ENCODE results near the gene SLC38A11. TPM values are rescaled to one million over a fixed set of nuclear protein-coding genes. Genes with fewer than 3 reads are reported as not detected.
"Not testable (repeated sequence)": the region's sequence is repeated elsewhere in the genome, so short reads cannot be mapped to it uniquely, and the experiment has no call there.

The SLC38A11 gene
- total and polyA plus RNA-seq, 2 donors (not counting 1 experiment from before 2014, with no cell fraction given): 5.4 to 46.8 TPM

DNA sequence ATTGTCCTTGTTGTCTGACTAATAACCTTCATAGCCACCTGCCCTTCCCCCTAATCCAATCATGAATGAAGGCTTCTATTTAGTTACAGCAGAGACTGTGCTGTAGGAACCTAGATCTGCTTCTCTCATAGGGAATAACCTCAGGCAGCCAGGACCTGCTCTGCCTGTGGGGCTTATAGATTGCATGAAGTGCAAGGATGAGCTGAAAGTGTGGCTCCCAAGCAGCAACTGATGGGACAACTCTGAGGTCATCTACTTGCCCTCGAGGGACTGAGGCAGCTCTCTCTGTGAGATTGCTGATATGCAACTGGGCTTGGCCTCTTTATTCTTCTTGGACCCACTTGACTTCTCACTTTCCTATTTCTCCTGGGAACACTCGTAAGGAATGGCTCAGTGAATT lies 23.8 kb upstream of the SLC38A11 start:
- Histone ChIP-seq H4K20me1 (ENCODE audit: control insufficient read depth, insufficient read depth, low read length, poor library complexity, severe bottlenecking) (no peaks in the 10 kb centered on the region), H3K4me3 (ENCODE audit: control extremely low read depth in 1 of 5, extremely low read depth in 1 of 5, insufficient read depth in 1 of 5, low read depth in 2 of 5, low read length in 4 of 5) (no peak overlapping the region), H3K79me2 (ENCODE audit: control insufficient read depth, insufficient read depth, low read length) (no peaks in the 10 kb centered on the region), H3K27ac (ENCODE audit: low read length in 2 of 2) (no peak overlapping the region), H3K9ac (ENCODE audit: low read length) (no peak overlapping the region), H3K4me1 (ENCODE audit: control insufficient read depth in 2 of 2, insufficient read depth in 2 of 2, low read length in 2 of 2) (peaks cover 44 to 49% of the 10 kb centered on the region in 2 donors), H2AFZ (ENCODE audit: insufficient read depth, low read depth, low read length, poor library complexity, severe bottlenecking) (no peak overlapping the region), H3K4me2 (replicated peaks; ENCODE audit: low read depth, low read length, poor library complexity, severe bottlenecking) (no peak overlapping the region), H3K36me3 (replicated peaks in 1 of 2; ENCODE audit: control extremely low read depth in 1 of 2, control insufficient read depth in 1 of 2, extremely low read depth in 1 of 2, insufficient read depth in 2 of 2, low read length in 1 of 2) (no peaks in the 10 kb centered on the region), H3K9me3 (ENCODE audit: control extremely low read depth in 1 of 3, control insufficient read depth in 2 of 3, insufficient read depth in 1 of 3, low read length in 2 of 3) (no peaks in the 10 kb centered on the region), H3K27me3 (replicated peaks in 1 of 4; ENCODE audit: control extremely low read depth in 1 of 4, control insufficient read depth in 3 of 4, insufficient read depth in 4 of 4, low read length in 3 of 4) (no peaks in the 10 kb centered on the region)
- no peaks in the 10 kb centered on the region for H3K9me3 Mint-ChIP-seq (ENCODE audit: insufficient read depth)
- TF ChIP-seq, protein P1, sequence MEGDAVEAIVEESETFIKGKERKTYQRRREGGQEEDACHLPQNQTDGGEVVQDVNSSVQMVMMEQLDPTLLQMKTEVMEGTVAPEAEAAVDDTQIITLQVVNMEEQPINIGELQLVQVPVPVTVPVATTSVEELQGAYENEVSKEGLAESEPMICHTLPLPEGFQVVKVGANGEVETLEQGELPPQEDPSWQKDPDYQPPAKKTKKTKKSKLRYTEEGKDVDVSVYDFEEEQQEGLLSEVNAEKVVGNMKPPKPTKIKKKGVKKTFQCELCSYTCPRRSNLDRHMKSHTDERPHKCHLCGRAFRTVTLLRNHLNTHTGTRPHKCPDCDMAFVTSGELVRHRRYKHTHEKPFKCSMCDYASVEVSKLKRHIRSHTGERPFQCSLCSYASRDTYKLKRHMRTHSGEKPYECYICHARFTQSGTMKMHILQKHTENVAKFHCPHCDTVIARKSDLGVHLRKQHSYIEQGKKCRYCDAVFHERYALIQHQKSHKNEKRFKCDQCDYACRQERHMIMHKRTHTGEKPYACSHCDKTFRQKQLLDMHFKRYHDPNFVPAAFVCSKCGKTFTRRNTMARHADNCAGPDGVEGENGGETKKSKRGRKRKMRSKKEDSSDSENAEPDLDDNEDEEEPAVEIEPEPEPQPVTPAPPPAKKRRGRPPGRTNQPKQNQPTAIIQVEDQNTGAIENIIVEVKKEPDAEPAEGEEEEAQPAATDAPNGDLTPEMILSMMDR (IDR thresholded peaks at IDR 0.05): no peak
- no peak for ATAC-seq (ENCODE audit: low read depth)
- ChIA-PET POLR2A (no interaction called here), CTCF (interaction anchor here (1.3 kb wide), 1 partner anchor 13 kb away, joined by 3 read pairs; no protein-coding TSS in a partner anchor)
- no peak for DNase-seq
- intact Hi-C loops (cut with micrococcal nuclease): loop anchor here (5.0 to 10.0 kb wide), 2 partner anchors 134 to 217 kb away; partner anchors contain the start of gene COBLL1
- peaks cover 57% of the 10 kb centered on the region for H3K4me1 Mint-ChIP-seq
- peak overlapping the region; percentile 39 for H3K27ac Mint-ChIP-seq
- no peaks in the 10 kb centered on the region for H3K27me3 Mint-ChIP-seq
- no peak overlapping the region for H3K4me3 Mint-ChIP-seq
- WGBS (ENCODE audit: insufficient coverage): 100% methylated on average over 1 of the region's 2 CpGs

DNA sequence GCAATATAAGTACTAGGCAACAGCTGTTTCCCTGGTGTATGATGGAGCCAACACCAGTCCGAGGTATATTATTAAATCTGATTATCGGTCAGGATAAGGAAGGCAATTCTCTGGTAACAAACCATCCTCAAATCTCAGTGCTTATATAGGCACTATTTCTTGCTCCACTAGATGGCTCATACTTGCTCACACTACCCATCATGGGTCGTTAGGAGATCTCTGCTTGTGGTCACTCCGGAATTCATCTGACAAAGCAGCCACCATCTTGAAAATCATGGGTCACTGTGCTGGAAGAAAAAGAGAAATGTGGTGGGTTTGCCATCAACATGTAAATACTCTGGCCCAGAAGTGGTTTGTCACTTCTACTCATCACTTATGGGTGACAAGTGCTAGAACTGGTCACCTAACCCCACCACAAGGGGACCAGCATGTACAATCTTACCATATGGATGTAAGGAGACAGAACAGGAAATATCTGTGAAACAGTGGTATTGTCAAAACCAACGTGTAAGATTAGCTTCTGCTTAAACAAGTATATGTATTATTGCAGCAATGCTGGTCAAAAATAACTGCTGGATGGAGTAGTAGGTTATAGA lies 21.6 kb upstream of the SLC38A11 start:
- peak overlapping the region; percentile 67 for H3K4me2 ChIP-seq (replicated peaks; ENCODE audit: low read depth, low read length, poor library complexity, severe bottlenecking)
- peak overlapping the region; percentile 26 for H3K27ac Mint-ChIP-seq
- H4K20me1 ChIP-seq (ENCODE audit: control insufficient read depth, insufficient read depth, low read length, poor library complexity, severe bottlenecking); H3K36me3 ChIP-seq (replicated peaks in 1 of 2; ENCODE audit: control extremely low read depth in 1 of 2, control insufficient read depth in 1 of 2, extremely low read depth in 1 of 2, insufficient read depth in 2 of 2, low read length in 1 of 2); H3K9me3 ChIP-seq (ENCODE audit: control extremely low read depth in 1 of 3, control insufficient read depth in 2 of 3, insufficient read depth in 1 of 3, low read length in 2 of 3); H2AFZ ChIP-seq (ENCODE audit: insufficient read depth, low read depth, low read length, poor library complexity, severe bottlenecking); H3K4me3 Mint-ChIP-seq; H3K9me3 Mint-ChIP-seq (ENCODE audit: insufficient read depth); H3K27me3 Mint-ChIP-seq; DNase-seq; ATAC-seq (ENCODE audit: low read depth); H3K79me2 ChIP-seq (ENCODE audit: control insufficient read depth, insufficient read depth, low read length); CTCF ChIA-PET; POLR2A ChIA-PET; H3K27me3 ChIP-seq (replicated peaks in 1 of 4; ENCODE audit: control extremely low read depth in 1 of 4, control insufficient read depth in 3 of 4, insufficient read depth in 4 of 4, low read length in 3 of 4): not testable (repeated sequence)
- intact Hi-C loops (cut with micrococcal nuclease): loop anchor here (5.0 to 10.0 kb wide), 2 partner anchors 132 to 215 kb away; partner anchors contain the start of gene COBLL1
- H3K9ac ChIP-seq (ENCODE audit: low read length): peak overlapping the region; percentile 28
- peaks cover 59 to 71% of the 10 kb centered on the region in 2 donors for H3K4me1 ChIP-seq (ENCODE audit: control insufficient read depth in 2 of 2, insufficient read depth in 2 of 2, low read length in 2 of 2)
- WGBS (ENCODE audit: insufficient coverage): 0% methylated on average over 1 of the region's 5 CpGs
- peak overlapping the region in 1 of 5 experiments; percentile 13 for H3K4me3 ChIP-seq (ENCODE audit: control extremely low read depth in 1 of 5, extremely low read depth in 1 of 5, insufficient read depth in 1 of 5, low read depth in 2 of 5, low read length in 4 of 5)
- peak overlapping the region in 1 of 2 donors; percentile 48 for H3K27ac ChIP-seq (ENCODE audit: low read length in 2 of 2)
- peaks cover 70% of the 10 kb centered on the region for H3K4me1 Mint-ChIP-seq

Data from B cell (primary cell).